Heart right ventricle (tissue), 16 donors: ENCODE measurements around the gene RBMS2. TPM values are rescaled to one million over a fixed set of nuclear protein-coding genes. Genes with fewer than 3 reads are reported as not detected.
A peak's percentile ranks its signal among the peaks of the same experiment; 100 is the strongest.

ENCODE experiments used
- ATAC-seq, 8 donors: fragments of 200-7000 bp; cut with Tn5 transposase; one replicate each; pipeline ENCODE4 v1.9.1; 2020; ENCODE audit warnings: mild to moderate bottlenecking in 8 of 8, moderate library complexity in 8 of 8, moderate number of reproducible peaks in 1 of 8
- DNase-seq, 2 donors: peaks; one replicate each; pipeline ENCODE4 v3.0.0-alpha.2; 2020
- H3K27ac ChIP-seq, 10 donors: fragments of 200-600 bp; sonication (generic) in 2 of 10; one replicate each; pipeline versions ENCODE4 v1.5.0 to v1.8.0; 2020 to 2022; ENCODE audit warnings: mild to moderate bottlenecking in 3 of 10
- H3K27me3 ChIP-seq, 7 donors: fragments of 200-600 bp; one replicate each; pipeline ENCODE4 v1.8.0; 2021 to 2022; ENCODE audit warnings: mild to moderate bottlenecking in 2 of 7
- H3K36me3 ChIP-seq, 9 donors: fragments of 200-600 bp; sonication (generic) in 1 of 9; one replicate each; pipeline versions ENCODE4 v1.5.0 to v1.8.0; 2020 to 2022; ENCODE audit warnings: mild to moderate bottlenecking in 2 of 9
- H3K4me1 ChIP-seq, 9 donors: fragments of 200-600 bp; sonication (generic) in 1 of 9; one replicate each; pipeline versions ENCODE4 v1.5.0 to v1.8.0; 2020 to 2022; ENCODE audit warnings: mild to moderate bottlenecking in 4 of 9
- H3K4me3 ChIP-seq, 10 donors: fragments of 200-600 bp; sonication (generic) in 2 of 10; one replicate each; pipeline versions ENCODE4 v1.5.0 to v1.8.0; 2020 to 2022; ENCODE audit warnings: mild to moderate bottlenecking in 7 of 10, moderate library complexity in 2 of 10
- H3K9me3 ChIP-seq, 11 donors: fragments of 200-600 bp in 10 of 11; sonication (generic) in 2 of 11; one replicate each; pipeline versions ENCODE4 v1.5.0 to v1.8.0; 2013 to 2022; ENCODE audit warnings: mild to moderate bottlenecking in 2 of 11, control low read depth in 1 of 11, moderate library complexity in 1 of 11
- CTCF ChIP-seq, 9 donors: fragments of 200-600 bp; sonication (generic) in 2 of 9; IDR thresholded peaks; one replicate each; pipeline versions ENCODE4 v1.5.0 to v1.8.0; 2021 to 2022; ENCODE audit warnings: antibody characterized with exemption in 9 of 9, mild to moderate bottlenecking in 5 of 9, moderate library complexity in 1 of 9
- WGBS, 2 donors: extraction: QIAGEN DNeasy Blood & Tissue Kit; methylation state at CpG; one replicate each; pipeline ENCODE4 v1.1.7; 2013; ENCODE audit warnings: inconsistent platforms in 1 of 2; 5-methylcytosine and 5-hydroxymethylcytosine counted together
- intact Hi-C, 10 donors: fragments of 100-400 bp; cut with DNase I; formaldehyde crosslinking; loops; one replicate each; pipeline versions ENCODE4 v1.11.1 to v1.14.2; 2022
- polyA plus RNA-seq, 2 donors: library from polyadenylated mRNA; stranded (reverse); fragments of 200-250 nt; gene quantifications; one replicate each; pipeline ENCODE4 v1.2.3, GENCODE V29; 2013
- total RNA-seq, 10 donors: library from RNA; stranded (reverse); fragmentation: NEBNext Ultra II Directional in 3 of 10; extraction: Animal tissue kit (Norgen Biotek cat#: 25700) in 3 of 10; gene quantifications; one replicate each; pipeline versions ENCODE4 v1.2.1 to v1.2.4, GENCODE V29; 2021 to 2023
- donor health status: Arrhythmogenic right ventricular cardiomyopathy.
- donor health status: ischemic (EF 13 %, LVEDD 7.1; RV severe dilation, severe dysfunction).
- donor health status: healthy with polysubstance abuse.
- donor health status: DM: no; HTN: yes; CAD: no.
- donor health status: DM: no; HTN: no; CAD: no.
- donor health status: ischemic (EF 25% LVEDD 6.9; RV normal size, moderate dysfunction).
- donor health status: ischemic (EF 25% LVEDD 5.7; RV mildly dilated, moderate dysfunction).
- donor health status: healthy.
- donor health status: DM: yes; HTN: yes; CAD: no.
- donor health status: Ischemic cardiomyopathy.
- donor health status: ischemic (EF 35%, LVEDD 5.7; RV mildly dilated, moderate dysfunction).
- donor health status: nonischemic (EF 11% LVEDD 7.7; RV severe dilation, severe dysfunction).
- donor health status: DM: yes; HTN: yes; CAD: no.
- donor health status: PGD.
- donor health status: ischemic (EF 29% LVEDD 5.4; RV normal size, mild dysfunction).
- donor health status: nonischemic (EF 23%, LVEDD 6.1; RV moderate dilation, normal function).

Gene RBMS2
- total and polyA plus RNA-seq, 12 donors: 6.4 to 39.6 (median 31.2) TPM

- intact Hi-C loops: loop anchor here in 7 of 10 donors (5.0 to 10.0 kb wide), 8 partner anchors 55 to 507 kb away; partner anchors contain the start of genes RBMS2 (in 2 of the 7), ESYT1 (in 1 of the 7), NAB2 (in 1 of the 7) and NACA (in 1 of the 7)
- DNase-seq (peak; percentile 74 to 79), ATAC-seq (peak in 3 of 8 donors; percentile 12 to 24 (median 14))
- H3K4me3 ChIP-seq: peak overlapping the region in 8 of 10 donors; percentile 8 to 87 (median 72)
- H3K9me3 ChIP-seq: no peaks in the 10 kb centered on the region
- 5 to 8% methylated on average over 13 of the region's 13 CpGs for WGBS, 2 donors
- no peak for TF ChIP-seq CTCF (IDR thresholded peaks at IDR 0.05)
- H3K27me3 ChIP-seq: no peaks in the 10 kb centered on the region
- peaks cover 0 to 10% (median 0%) of the 10 kb centered on the region in 9 donors for H3K36me3 ChIP-seq
- H3K27ac ChIP-seq: peak overlapping the region in 8 of 10 donors; percentile 32 to 96 (median 82)
- H3K4me1 ChIP-seq: peaks cover 29 to 80% (median 68%) of the 10 kb centered on the region in 9 donors
Observed at GRCh38 chr12:56631790-56632700, 110.4 kb downstream of the RBMS2 start.

GRCh38 chr12:56632701-56633467 is 111.3 kb downstream of the RBMS2 start:
- no peak for DNase-seq
- H3K4me1 ChIP-seq: peaks cover 29 to 80% (median 68%) of the 10 kb centered on the region in 9 donors
- TF ChIP-seq CTCF (IDR thresholded peaks at IDR 0.05): no peak
- intact Hi-C loops: loop anchor here in 7 of 10 donors (5.0 to 10.0 kb wide), 8 partner anchors 56 to 508 kb away; partner anchors contain the start of genes RBMS2 (in 2 of the 7), ESYT1 (in 1 of the 7), NAB2 (in 1 of the 7) and NACA (in 1 of the 7)
- no peak for ATAC-seq
- no peaks in the 10 kb centered on the region for H3K9me3 ChIP-seq
- no peaks in the 10 kb centered on the region for H3K27me3 ChIP-seq
- H3K36me3 ChIP-seq: peaks cover 0 to 10% (median 6%) of the 10 kb centered on the region in 9 donors
- H3K4me3 ChIP-seq: peak overlapping the region in 9 of 10 donors; percentile 8 to 94 (median 72)
- WGBS, 2 donors: 33 to 53% methylated on average over 4 of the region's 4 CpGs
- H3K27ac ChIP-seq: peak overlapping the region in 8 of 10 donors; percentile 22 to 96 (median 82)

- Histone ChIP-seq H3K36me3 (peaks cover 0 to 17% (median 14%) of the 10 kb centered on the region in 9 donors), H3K4me3 (peak overlapping the region in 9 of 10 donors; percentile 54 to 94 (median 75)), H3K9me3 (no peaks in the 10 kb centered on the region), H3K27me3 (no peaks in the 10 kb centered on the region), H3K27ac (peak overlapping the region; percentile 81 to 97 (median 94)), H3K4me1 (peaks cover 21 to 77% (median 63%) of the 10 kb centered on the region in 9 donors)
- intact Hi-C loops: loop anchor here in 7 of 10 donors (5.0 to 10.0 kb wide), 8 partner anchors 56 to 509 kb away; partner anchors contain the start of genes RBMS2 (in 2 of the 7), ESYT1 (in 1 of the 7), NAB2 (in 1 of the 7) and NACA (in 1 of the 7)
- ATAC-seq (no peak), DNase-seq (no peak)
- WGBS, 2 donors: 46 to 59% methylated on average over 12 of the region's 12 CpGs
- no peak for TF ChIP-seq CTCF (IDR thresholded peaks at IDR 0.05)
Observed at GRCh38 chr12:56633468-56634241, 112.0 kb downstream of the RBMS2 start.
